ENCODE measurements around the gene PSMB1.
"Not testable (repeated sequence)": the region's sequence is repeated elsewhere in the genome, so short reads cannot be mapped to it uniquely, and the experiment has no call there.

Gene PSMB1

DNA sequence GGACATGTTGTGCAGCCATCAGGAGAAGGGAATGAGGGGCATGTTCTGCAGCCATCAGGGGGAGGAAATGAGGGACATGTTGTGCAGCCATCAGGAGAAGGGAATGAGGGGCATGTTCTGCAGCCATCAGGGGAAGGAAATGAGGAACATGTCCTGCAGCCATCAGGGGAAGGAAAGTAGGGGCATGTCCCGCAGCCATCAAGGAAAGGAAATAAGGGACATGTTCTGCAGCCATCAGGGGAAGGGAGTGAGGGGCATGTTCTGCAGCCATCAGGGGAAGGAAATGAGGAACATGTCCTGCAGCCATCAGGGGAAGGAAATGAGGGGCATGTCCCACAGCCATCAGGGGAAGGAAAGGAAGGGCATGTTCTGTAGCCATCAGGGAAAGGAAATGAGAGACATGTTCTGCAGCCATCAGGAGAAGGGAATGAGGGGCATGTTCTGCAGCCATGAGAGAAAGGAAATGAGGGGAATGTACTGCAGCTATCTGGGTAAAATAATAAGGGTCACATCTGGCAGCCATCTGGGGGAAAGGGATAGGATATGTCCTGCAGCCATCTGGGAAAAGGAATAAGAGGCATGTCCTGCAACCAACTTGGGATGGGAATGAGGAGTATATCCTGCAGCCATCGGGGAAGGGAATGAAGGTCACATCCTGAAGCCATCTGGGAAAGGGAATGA lies 50.2 kb downstream of the PSMB1 start:
- not testable (repeated sequence) for DNase-seq (ENCODE audit: low read depth in 2 of 2)

- not testable (repeated sequence) for DNase-seq (ENCODE audit: low read depth in 2 of 2)
Observed at GRCh38 chr6:170502268-170502667, 50.8 kb downstream of the PSMB1 start.

- DNase-seq (ENCODE audit: low read depth in 2 of 2) = no peak
Observed at GRCh38 chr6:170500955-170501590, 52.0 kb downstream of the PSMB1 start.

- DNase-seq (ENCODE audit: low read depth in 2 of 2) = no peak
Observed at GRCh38 chr6:170497841-170498301, 55.2 kb downstream of the PSMB1 start.

- no peak for DNase-seq (ENCODE audit: low read depth in 2 of 2)
Observed at GRCh38 chr6:170493354-170493753, 59.8 kb downstream of the PSMB1 start.

DNA sequence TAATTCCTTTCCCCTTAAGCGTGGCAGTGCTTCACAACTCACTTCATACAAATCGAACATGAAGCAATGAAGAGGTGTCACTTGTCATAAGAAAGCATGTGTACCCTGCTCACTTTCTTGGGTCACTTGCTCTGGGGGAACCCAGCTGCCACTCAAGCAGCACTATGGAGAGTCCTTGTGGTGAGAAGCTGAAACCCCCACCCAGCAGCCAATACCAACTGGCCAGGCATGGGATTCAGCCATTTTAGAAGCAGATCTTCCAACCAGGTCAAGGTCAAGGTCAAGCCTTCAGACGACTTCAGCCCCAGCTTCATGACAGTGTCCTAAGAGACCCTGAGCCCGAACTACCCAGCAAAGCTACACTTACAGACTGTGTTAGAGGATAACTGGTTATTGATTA lies 62.8 kb downstream of the PSMB1 start:
- no peak for DNase-seq (ENCODE audit: low read depth in 2 of 2)

DNA sequence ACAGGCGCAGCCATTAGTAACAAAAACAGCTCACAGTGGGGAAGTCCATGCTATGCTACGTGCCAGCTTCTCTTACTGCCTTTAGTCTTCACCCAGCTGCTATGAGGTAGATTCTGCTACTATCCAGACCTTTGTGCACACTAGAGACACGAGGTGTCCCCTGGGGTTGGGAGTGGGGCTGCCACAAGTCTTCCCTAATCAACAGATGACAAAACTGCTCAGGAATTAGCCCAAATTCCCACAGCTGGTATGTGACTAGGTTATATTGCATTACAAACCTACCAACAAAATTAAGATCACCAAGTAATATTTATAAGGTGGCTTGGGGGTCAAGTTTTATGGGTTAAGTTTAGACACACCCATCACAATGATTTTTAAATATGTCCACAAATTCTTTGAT lies 63.3 kb downstream of the PSMB1 start:
- DNase-seq (ENCODE audit: low read depth in 2 of 2) = no peak

- no peak for DNase-seq (ENCODE audit: low read depth in 2 of 2)
Observed at GRCh38 chr6:170487707-170488329, 65.3 kb downstream of the PSMB1 start.

DNA sequence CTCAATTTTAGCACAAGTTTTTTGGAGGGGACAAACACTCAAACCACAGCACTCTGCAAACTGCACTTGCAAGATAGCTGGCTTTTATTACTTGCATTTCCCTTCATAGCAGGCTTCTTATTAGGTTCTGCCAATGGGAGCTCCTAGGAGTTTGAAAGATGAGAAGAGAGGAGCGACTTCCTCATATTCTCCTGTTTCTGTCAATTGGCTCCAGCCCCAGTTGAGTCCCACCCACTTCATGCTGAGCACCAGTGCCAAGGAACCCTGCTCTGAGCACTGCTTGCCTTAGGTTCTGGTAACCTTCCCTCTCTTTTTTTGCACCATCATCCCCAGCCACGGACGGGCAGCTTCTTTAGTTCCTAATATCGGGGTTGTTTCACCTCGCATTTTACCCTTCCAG lies 67.9 kb downstream of the PSMB1 start:
- no peak for DNase-seq (ENCODE audit: low read depth in 2 of 2)
